OCI-LY3 (cell line): Measurements from ENCODE around the gene AGAP1.

ENCODE experiments used
- H2AFZ ChIP-seq: fragments of 200-600, 300-600 bp; shearing (Covaris generic); 2 replicates; pipeline ENCODE4 v1.6.0; 2014; ENCODE audit warnings: antibody characterized with exemption, low read depth, low read length
- H3K27ac ChIP-seq: fragments of 200-600, 300-600 bp; sonication (generic); 2 replicates; pipeline ENCODE4 v1.5.1; 2014; ENCODE audit warnings: mild to moderate bottlenecking, low read length, moderate library complexity, mixed read lengths
- H3K27me3 ChIP-seq: fragments of 200-600, 300-600 bp; sonication (generic); 2 replicates; pipeline ENCODE4 v1.6.1; 2014; ENCODE audit warnings: low read depth, low read length, mixed read lengths
- H3K36me3 ChIP-seq: fragments of 200-600, 300-600 bp; sonication (generic); replicated peaks from 2 replicates; pipeline ENCODE3; 2014; ENCODE audit warnings: low read depth, low read length, mixed read lengths
- H3K4me1 ChIP-seq: fragments of 300-600, 200-600 bp; sonication (generic); 2 replicates; pipeline ENCODE4 v1.6.1; 2014; ENCODE audit warnings: low read length, mixed read lengths
- H3K4me2 ChIP-seq: fragments of 200-600, 300-600 bp; sonication (generic); 2 replicates; pipeline ENCODE4 v1.6.1; 2014; ENCODE audit warnings: low read length, mixed read lengths
- H3K4me3 ChIP-seq: fragments of 300-600, 200-600 bp; sonication (generic); 2 replicates; pipeline ENCODE4 v1.5.1; 2014; ENCODE audit warnings: antibody characterized with exemption, mild to moderate bottlenecking, low read length, moderate library complexity
- H3K79me2 ChIP-seq: fragments of 300-600, 200-600 bp; shearing (Covaris generic); 2 replicates; pipeline ENCODE4 v1.6.1; 2014; ENCODE audit warnings: mild to moderate bottlenecking, low read length, mixed read lengths
- H3K9ac ChIP-seq: fragments of 300-600, 200-600 bp; shearing (Covaris generic); 2 replicates; pipeline ENCODE4 v1.6.0; 2014; ENCODE audit warnings: mild to moderate bottlenecking, low read length, moderate library complexity
- H3K9me3 ChIP-seq: fragments of 200-600, 300-600 bp; shearing (Covaris generic); 2 replicates; pipeline ENCODE4 v1.6.1; 2014; ENCODE audit warnings: low read length, mixed read lengths; ENCODE audit not compliant: insufficient read depth
- H4K20me1 ChIP-seq: fragments of 200-600, 300-600 bp; sonication (generic); 2 replicates; pipeline ENCODE4 v1.6.1; 2016; ENCODE audit warnings: low read length, mixed read lengths; ENCODE audit not compliant: insufficient read depth
- CTCF ChIP-seq: fragments of 200-600, 300-600 bp; sonication (generic); IDR thresholded peaks from 2 replicates; pipeline ENCODE4 v1.5.1; 2014; ENCODE audit warnings: antibody characterized with exemption, low read length, low read depth
- EZH2phosphoT487 ChIP-seq: fragments of 200-600 bp; shearing (Covaris generic); IDR thresholded peaks from 2 replicates; pipeline ENCODE4 v1.6.1; 2018; ENCODE audit warnings: antibody characterized with exemption, mixed run types, low read depth

Gene AGAP1

GRCh38 chr2:236160366-236161081 lies 666.7 kb downstream of the AGAP1 start:
- no peak overlapping the region for H3K9ac ChIP-seq
- H3K36me3 ChIP-seq: no peaks in the 10 kb centered on the region
- no peaks in the 10 kb centered on the region for H3K4me1 ChIP-seq
- no peak overlapping the region for H3K4me2 ChIP-seq
- TF ChIP-seq CTCF (no peak), EZH2phosphoT487 (no peak)
- no peak overlapping the region for H3K27ac ChIP-seq
- no peaks in the 10 kb centered on the region for H3K9me3 ChIP-seq
- H3K4me3 ChIP-seq: no peak overlapping the region
- no peaks in the 10 kb centered on the region for H3K27me3 ChIP-seq
- no peaks in the 10 kb centered on the region for H4K20me1 ChIP-seq
- H3K79me2 ChIP-seq: no peaks in the 10 kb centered on the region
- H2AFZ ChIP-seq: no peak overlapping the region

GRCh38 chr2:236161082-236161462 lies 667.2 kb downstream of the AGAP1 start:
- Histone ChIP-seq H2AFZ (no peak overlapping the region), H3K36me3 (no peaks in the 10 kb centered on the region), H3K27ac (no peak overlapping the region), H4K20me1 (no peaks in the 10 kb centered on the region), H3K4me2 (no peak overlapping the region), H3K4me3 (no peak overlapping the region), H3K79me2 (no peaks in the 10 kb centered on the region), H3K9ac (no peak overlapping the region), H3K27me3 (no peaks in the 10 kb centered on the region), H3K4me1 (no peaks in the 10 kb centered on the region), H3K9me3 (no peaks in the 10 kb centered on the region)
- TF ChIP-seq CTCF (no peak), EZH2phosphoT487 (no peak)

DNA sequence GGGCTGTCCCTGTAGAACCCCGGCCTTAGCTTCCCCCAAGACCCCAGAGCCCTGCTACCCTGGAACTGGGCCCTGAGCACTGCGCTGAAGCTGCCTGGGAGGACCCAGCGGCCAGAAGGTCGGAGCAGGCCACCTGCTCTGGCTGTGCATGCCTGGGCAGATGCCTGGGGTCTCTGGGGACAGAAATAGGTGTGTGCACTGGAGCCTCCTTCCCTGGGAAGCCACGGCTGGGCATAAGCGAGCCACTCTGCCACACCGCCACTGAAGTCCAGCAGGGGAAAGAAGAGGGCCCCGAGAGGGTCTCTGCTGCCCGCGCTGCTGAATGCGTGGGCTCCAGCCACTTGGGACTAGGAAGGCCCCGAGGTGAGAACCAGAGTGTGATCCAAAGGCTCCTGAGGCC lies 667.7 kb downstream of the AGAP1 start:
- H3K36me3 ChIP-seq: no peaks in the 10 kb centered on the region
- TF ChIP-seq EZH2phosphoT487: no peak
- TF ChIP-seq CTCF: no peak
- H3K4me3 ChIP-seq: no peak overlapping the region
- no peaks in the 10 kb centered on the region for H3K79me2 ChIP-seq
- H4K20me1 ChIP-seq: no peaks in the 10 kb centered on the region
- no peak overlapping the region for H2AFZ ChIP-seq
- no peak overlapping the region for H3K9ac ChIP-seq
- no peaks in the 10 kb centered on the region for H3K9me3 ChIP-seq
- H3K4me1 ChIP-seq: no peaks in the 10 kb centered on the region
- no peak overlapping the region for H3K27ac ChIP-seq
- no peaks in the 10 kb centered on the region for H3K27me3 ChIP-seq
- H3K4me2 ChIP-seq: no peak overlapping the region

GRCh38 chr2:236162031-236162845 lies 668.4 kb downstream of the AGAP1 start:
- no peaks in the 10 kb centered on the region for H3K79me2 ChIP-seq
- H2AFZ ChIP-seq: no peak overlapping the region
- no peaks in the 10 kb centered on the region for H3K9me3 ChIP-seq
- H3K27me3 ChIP-seq: no peaks in the 10 kb centered on the region
- H3K36me3 ChIP-seq: no peaks in the 10 kb centered on the region
- no peak overlapping the region for H3K9ac ChIP-seq
- H3K4me3 ChIP-seq: no peak overlapping the region
- no peak overlapping the region for H3K27ac ChIP-seq
- H3K4me1 ChIP-seq: no peaks in the 10 kb centered on the region
- H3K4me2 ChIP-seq: no peak overlapping the region
- TF ChIP-seq CTCF: no peak
- no peaks in the 10 kb centered on the region for H4K20me1 ChIP-seq
